ENCODE results near the gene ZNF691.

DNA sequence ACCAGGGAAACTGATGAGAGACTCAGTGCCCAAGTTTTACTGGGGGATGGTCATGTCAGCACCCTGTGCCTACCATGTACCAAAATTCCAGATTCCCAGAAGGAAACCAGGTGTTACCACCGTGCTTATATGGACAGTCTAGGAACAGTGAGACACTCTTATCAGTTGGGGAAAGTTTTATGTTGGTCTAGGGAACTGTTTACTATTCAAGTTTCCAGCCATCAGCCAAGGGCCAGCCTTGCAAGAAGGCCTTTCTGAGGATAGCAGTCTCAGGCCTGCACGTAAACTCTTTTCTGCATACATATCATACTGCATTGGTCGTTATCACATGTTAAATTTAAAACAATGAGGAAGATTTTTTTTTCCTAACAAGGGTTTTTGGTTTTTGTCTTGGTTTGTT, 49.0 kb upstream of the ZNF691 start:
- TF ChIP-seq, protein P1, sequence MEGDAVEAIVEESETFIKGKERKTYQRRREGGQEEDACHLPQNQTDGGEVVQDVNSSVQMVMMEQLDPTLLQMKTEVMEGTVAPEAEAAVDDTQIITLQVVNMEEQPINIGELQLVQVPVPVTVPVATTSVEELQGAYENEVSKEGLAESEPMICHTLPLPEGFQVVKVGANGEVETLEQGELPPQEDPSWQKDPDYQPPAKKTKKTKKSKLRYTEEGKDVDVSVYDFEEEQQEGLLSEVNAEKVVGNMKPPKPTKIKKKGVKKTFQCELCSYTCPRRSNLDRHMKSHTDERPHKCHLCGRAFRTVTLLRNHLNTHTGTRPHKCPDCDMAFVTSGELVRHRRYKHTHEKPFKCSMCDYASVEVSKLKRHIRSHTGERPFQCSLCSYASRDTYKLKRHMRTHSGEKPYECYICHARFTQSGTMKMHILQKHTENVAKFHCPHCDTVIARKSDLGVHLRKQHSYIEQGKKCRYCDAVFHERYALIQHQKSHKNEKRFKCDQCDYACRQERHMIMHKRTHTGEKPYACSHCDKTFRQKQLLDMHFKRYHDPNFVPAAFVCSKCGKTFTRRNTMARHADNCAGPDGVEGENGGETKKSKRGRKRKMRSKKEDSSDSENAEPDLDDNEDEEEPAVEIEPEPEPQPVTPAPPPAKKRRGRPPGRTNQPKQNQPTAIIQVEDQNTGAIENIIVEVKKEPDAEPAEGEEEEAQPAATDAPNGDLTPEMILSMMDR (IDR thresholded peaks at IDR 0.05): no peak
- TF ChIP-seq POLR2A (IDR thresholded peaks at IDR 0.05): no peak
